Lower leg skin (tissue), 4 donors: Measurements from ENCODE around the gene REM2. TPM values are rescaled to one million over a fixed set of nuclear protein-coding genes. Genes with fewer than 3 reads are reported as not detected.

ENCODE experiments used
- DNase-seq, 2 donors: peaks; one replicate each; pipeline ENCODE4 v3.0.0-alpha.2; 2019; ENCODE audit warnings: low spot score in 2 of 2
- H3K4me3 ChIP-seq: fragments of 200-600 bp; sonication (generic); 2 replicates; pipeline ENCODE4 v1.5.1; 2017; ENCODE audit warnings: mild to moderate bottlenecking, low read depth; ENCODE audit not compliant: poor library complexity, severe bottlenecking
- CTCF ChIP-seq, 3 donors: fragments of 450-650 bp; IDR thresholded peaks; one replicate each; pipeline ENCODE4 v1.5.1; 2016; ENCODE audit warnings: antibody characterized with exemption in 3 of 3, mild to moderate bottlenecking in 3 of 3, moderate library complexity in 2 of 3
- POLR2A ChIP-seq, 2 donors: fragments of 450-650 bp; IDR thresholded peaks; one replicate each; pipeline ENCODE4 v1.6.1; 2016 to 2017; ENCODE audit warnings: antibody characterized with exemption in 2 of 2, mild to moderate bottlenecking in 1 of 2, moderate library complexity in 1 of 2
- WGBS, 2 donors: methylation state at CpG; one replicate each; pipeline ENCODE4 v1.1.5; 2018; 5-methylcytosine and 5-hydroxymethylcytosine counted together
- intact Hi-C: fragments of 100-400 bp; cut with DNase I; formaldehyde crosslinking; loops from one replicate; pipeline ENCODE4 v1.15.0; 2023; ENCODE audit warnings: low total_unique reads
- total RNA-seq, 4 donors: library from RNA; depleted of rRNA; stranded (reverse); fragments of >200 nt; gene quantifications; one replicate each; pipeline ENCODE4 v1.1.0, GENCODE V29; 2016

REM2 gene
- total RNA-seq, 4 donors from 2014 or later = 0.52 to 2.5 (median 1.5) TPM

GRCh38 chr14:22843123-22843925 is 39.7 kb upstream of the REM2 start:
- H3K4me3 ChIP-seq = no peak overlapping the region
- 82 to 83% methylated on average over 21 of the region's 21 CpGs for WGBS, 2 donors
- intact Hi-C loops = no loop called here
- TF ChIP-seq POLR2A (IDR thresholded peaks at IDR 0.05) (no peak), CTCF (IDR thresholded peaks at IDR 0.05) (no peak)
- DNase-seq = peak in 1 of 2 donors; percentile 79

GRCh38 chr14:22844221-22845102 is 38.6 kb upstream of the REM2 start:
- 86 to 87% methylated on average over 22 of the region's 22 CpGs for WGBS, 2 donors
- no peak for TF ChIP-seq CTCF (IDR thresholded peaks at IDR 0.05)
- TF ChIP-seq POLR2A (IDR thresholded peaks at IDR 0.05) = no peak
- intact Hi-C loops = no loop called here
- H3K4me3 ChIP-seq = no peak overlapping the region
- peak in 1 of 2 donors; percentile 80 for DNase-seq

- intact Hi-C loops = no loop called here
- TF ChIP-seq POLR2A (IDR thresholded peaks at IDR 0.05) = no peak
- no peak overlapping the region for H3K4me3 ChIP-seq
- DNase-seq = peak in 1 of 2 donors; percentile 75
- WGBS, 2 donors = 86 to 87% methylated on average over 9 of the region's 9 CpGs
These were observed 38.0 kb upstream of the REM2 start for GRCh38 chr14:22845103-22845394.

DNA sequence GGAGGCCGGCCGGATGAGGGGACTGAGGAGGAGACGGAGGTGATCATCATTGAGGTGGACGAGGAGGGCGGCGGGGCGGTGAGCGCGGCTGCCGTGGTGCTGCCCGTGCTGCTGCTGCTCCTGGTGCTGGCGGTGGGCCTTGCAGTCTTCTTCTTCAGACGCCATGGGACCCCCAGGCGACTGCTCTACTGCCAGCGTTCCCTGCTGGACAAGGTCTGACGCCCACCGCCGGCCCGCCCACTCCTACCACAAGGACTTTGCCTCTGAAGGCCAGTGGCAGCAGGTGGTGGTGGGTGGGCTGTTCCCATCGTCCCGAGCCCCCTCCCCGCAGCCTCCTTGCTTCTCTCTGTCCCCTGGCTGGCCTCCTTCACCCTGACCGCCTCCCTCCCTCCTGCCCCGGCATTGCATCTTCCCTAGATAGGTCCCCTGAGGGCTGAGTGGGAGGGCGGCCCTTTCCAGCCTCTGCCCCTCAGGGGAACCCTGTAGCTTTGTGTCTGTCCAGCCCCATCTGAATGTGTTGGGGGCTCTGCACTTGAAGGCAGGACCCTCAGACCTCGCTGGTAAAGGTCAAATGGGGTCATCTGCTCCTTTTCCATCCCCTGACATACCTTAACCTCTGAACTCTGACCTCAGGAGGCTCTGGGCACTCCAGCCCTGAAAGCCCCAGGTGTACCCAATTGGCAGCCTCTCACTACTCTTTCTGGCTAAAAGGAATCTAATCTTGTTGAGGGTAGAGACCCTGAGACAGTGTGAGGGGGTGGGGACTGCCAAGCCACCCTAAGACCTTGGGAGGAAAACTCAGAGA is 37.0 kb upstream of the REM2 start:
- DNase-seq = peak in 1 of 2 donors; percentile 88
- TF ChIP-seq CTCF (IDR thresholded peaks at IDR 0.05) (no peak), POLR2A (IDR thresholded peaks at IDR 0.05) (no peak)
- intact Hi-C loops = no loop called here

DNA sequence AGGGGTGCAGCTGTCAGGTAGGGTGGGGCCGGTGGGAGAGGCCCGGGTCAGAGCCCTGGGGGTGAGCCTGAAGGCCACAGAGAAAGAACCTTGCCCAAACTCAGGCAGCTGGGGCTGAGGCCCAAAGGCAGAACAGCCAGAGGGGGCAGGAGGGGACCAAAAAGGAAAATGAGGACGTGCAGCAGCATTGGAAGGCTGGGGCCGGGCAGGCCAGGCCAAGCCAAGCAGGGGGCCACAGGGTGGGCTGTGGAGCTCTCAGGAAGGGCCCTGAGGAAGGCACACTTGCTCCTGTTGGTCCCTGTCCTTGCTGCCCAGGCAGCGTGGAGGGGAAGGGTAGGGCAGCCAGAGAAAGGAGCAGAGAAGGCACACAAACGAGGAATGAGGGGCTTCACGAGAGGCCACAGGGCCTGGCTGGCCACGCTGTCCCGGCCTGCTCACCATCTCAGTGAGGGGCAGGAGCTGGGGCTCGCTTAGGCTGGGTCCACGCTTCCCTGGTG is 36.2 kb upstream of the REM2 start:
- intact Hi-C loops = no loop called here
- WGBS, 2 donors = 66 to 71% methylated on average over 11 of the region's 11 CpGs
- peak in 1 of 2 donors; percentile 83 for DNase-seq
- no peak overlapping the region for H3K4me3 ChIP-seq
- no peak for TF ChIP-seq POLR2A (IDR thresholded peaks at IDR 0.05)
- no peak for TF ChIP-seq CTCF (IDR thresholded peaks at IDR 0.05)

More for the DNA sequence above, 37.0 kb upstream of the REM2 start:
- H3K4me3 ChIP-seq = no peak overlapping the region
- 79 to 81% methylated on average over 24 to 26 of the region's 26 CpGs for WGBS, 2 donors
